Hepatocyte (in vitro differentiated cells): ENCODE measurements around the gene MTA1.

Experiments used
- EZH2 ChIP-seq: fragments of 200-600 bp; sonication (generic); IDR thresholded peaks from 2 replicates; pipeline ENCODE4 v1.6.1; 2016; ENCODE audit warnings: antibody characterized with exemption, mild to moderate bottlenecking, borderline replicate concordance
- EZH2phosphoT487 ChIP-seq: fragments of 200-600 bp; sonication (generic); IDR thresholded peaks from one replicate; pipeline ENCODE4 v1.6.1; 2018; ENCODE audit warnings: antibody characterized with exemption, mild to moderate bottlenecking, low read depth, moderate library complexity; ENCODE audit not compliant: unreplicated experiment, severe bottlenecking
- TF ChIP-seq, protein P1 (sequence below): fragments of 200-600 bp; sonication (generic); IDR thresholded peaks from 2 replicates; pipeline ENCODE4 v1.5.1; 2016; ENCODE audit warnings: antibody characterized with exemption, mild to moderate bottlenecking; ENCODE audit not compliant: poor library complexity

DNA sequence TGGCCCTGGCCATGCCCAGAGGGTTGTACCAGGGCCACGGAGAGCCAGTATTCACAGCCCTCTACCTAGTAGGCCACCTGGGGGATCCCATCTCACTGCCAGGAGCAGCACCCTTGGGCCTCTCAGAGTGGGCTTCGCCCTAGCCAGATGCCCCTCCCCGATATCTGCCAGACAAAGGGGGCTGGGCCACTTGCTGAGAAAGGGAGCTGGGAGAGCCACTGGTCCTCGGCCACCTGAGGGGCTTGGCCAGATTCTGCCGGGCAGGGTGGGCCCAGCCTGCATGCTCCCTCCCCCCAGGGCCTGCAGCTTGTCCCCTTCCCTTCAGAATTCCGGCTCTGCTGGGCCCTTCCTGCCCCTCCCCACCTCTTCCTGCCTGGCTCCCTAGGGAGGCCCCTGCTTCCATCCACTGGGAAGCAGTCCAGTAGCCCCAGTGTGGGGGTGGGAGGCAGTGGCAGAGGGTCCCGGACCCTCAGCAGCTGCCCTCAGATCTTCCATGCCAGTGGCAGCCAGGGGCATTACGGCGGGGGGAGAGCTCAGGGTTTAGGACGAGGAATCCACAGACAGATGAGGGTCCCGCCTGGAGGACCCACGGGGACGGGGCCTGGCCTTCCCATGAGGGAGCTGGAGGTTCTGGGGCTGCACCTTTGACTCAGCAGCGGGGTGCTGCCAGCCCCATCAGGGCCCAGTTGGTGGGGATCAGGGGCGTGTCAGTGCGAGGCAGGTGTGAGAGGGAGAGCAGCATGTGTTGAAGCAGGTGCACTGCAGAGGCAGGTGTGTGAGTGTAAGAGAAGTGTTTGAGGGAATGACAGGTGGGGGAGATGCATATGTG, 57.4 kb downstream of the MTA1 start:
- TF ChIP-seq, protein P1, sequence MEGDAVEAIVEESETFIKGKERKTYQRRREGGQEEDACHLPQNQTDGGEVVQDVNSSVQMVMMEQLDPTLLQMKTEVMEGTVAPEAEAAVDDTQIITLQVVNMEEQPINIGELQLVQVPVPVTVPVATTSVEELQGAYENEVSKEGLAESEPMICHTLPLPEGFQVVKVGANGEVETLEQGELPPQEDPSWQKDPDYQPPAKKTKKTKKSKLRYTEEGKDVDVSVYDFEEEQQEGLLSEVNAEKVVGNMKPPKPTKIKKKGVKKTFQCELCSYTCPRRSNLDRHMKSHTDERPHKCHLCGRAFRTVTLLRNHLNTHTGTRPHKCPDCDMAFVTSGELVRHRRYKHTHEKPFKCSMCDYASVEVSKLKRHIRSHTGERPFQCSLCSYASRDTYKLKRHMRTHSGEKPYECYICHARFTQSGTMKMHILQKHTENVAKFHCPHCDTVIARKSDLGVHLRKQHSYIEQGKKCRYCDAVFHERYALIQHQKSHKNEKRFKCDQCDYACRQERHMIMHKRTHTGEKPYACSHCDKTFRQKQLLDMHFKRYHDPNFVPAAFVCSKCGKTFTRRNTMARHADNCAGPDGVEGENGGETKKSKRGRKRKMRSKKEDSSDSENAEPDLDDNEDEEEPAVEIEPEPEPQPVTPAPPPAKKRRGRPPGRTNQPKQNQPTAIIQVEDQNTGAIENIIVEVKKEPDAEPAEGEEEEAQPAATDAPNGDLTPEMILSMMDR = no peak
- no peak for TF ChIP-seq EZH2
- TF ChIP-seq EZH2phosphoT487 = no peak
